ENCODE results near the gene C1orf21.
A peak's percentile ranks its signal among the peaks of the same experiment; 100 is the strongest.

C1orf21 gene

GRCh38 chr1:184471686-184472085, 84.9 kb downstream of the C1orf21 start:
- peak overlapping the region in 2 of 21 experiments; percentile 14 to 63 for H3K27ac ChIP-seq
- no peak overlapping the region for H3K4me3 ChIP-seq

GRCh38 chr1:184472136-184472535, 85.3 kb downstream of the C1orf21 start:
- Histone ChIP-seq H3K4me3 (no peak overlapping the region), H3K27ac (peak overlapping the region in 1 of 21 experiments; percentile 14)

- Histone ChIP-seq H3K27ac (no peak overlapping the region), H3K4me3 (no peak overlapping the region)
Measured at GRCh38 chr1:184473176-184473966, 86.5 kb downstream of the C1orf21 start.

GRCh38 chr1:184476187-184476586, 89.4 kb downstream of the C1orf21 start:
- no peak overlapping the region for H3K27ac ChIP-seq
- no peak overlapping the region for H3K4me3 ChIP-seq

GRCh38 chr1:184479435-184480167, 92.8 kb downstream of the C1orf21 start:
- Histone ChIP-seq H3K27ac (no peak overlapping the region), H3K4me3 (no peak overlapping the region)

- peak overlapping the region in 1 of 21 experiments; percentile 75 for H3K27ac ChIP-seq
Measured at GRCh38 chr1:184480736-184481135, 93.9 kb downstream of the C1orf21 start.

GRCh38 chr1:184482136-184482535, 95.3 kb downstream of the C1orf21 start:
- H3K27ac ChIP-seq: peak overlapping the region in 4 of 21 experiments; percentile 25 to 75 (median 46)
- H3K4me3 ChIP-seq: no peak overlapping the region

More at GRCh38 chr1:184480736-184481135, 93.9 kb downstream of the C1orf21 start:
- H3K4me3 ChIP-seq: no peak overlapping the region

GRCh38 chr1:184483101-184483683, 96.4 kb downstream of the C1orf21 start:
- H3K4me3 ChIP-seq: no peak overlapping the region

GRCh38 chr1:184485751-184486723, 99.2 kb downstream of the C1orf21 start:
- Histone ChIP-seq H3K4me3 (no peak overlapping the region), H3K27ac (peak overlapping the region in 12 of 21 experiments; percentile 6 to 75 (median 19))

More at GRCh38 chr1:184483101-184483683, 96.4 kb downstream of the C1orf21 start:
- peak overlapping the region in 6 of 21 experiments; percentile 9 to 75 (median 40) for H3K27ac ChIP-seq

GRCh38 chr1:184486761-184487445, 100.1 kb downstream of the C1orf21 start:
- Histone ChIP-seq H3K4me3 (no peak overlapping the region), H3K27ac (peak overlapping the region in 7 of 21 experiments; percentile 3 to 69 (median 23))

GRCh38 chr1:184487531-184488193, 100.8 kb downstream of the C1orf21 start:
- Histone ChIP-seq H3K4me3 (no peak overlapping the region), H3K27ac (peak overlapping the region in 3 of 21 experiments; percentile 10 to 69 (median 25))

GRCh38 chr1:184489908-184490307, 103.1 kb downstream of the C1orf21 start:
- H3K27ac ChIP-seq: peak overlapping the region in 1 of 21 experiments; percentile 21

GRCh38 chr1:184492536-184492935, 105.7 kb downstream of the C1orf21 start:
- Histone ChIP-seq H3K27ac (peak overlapping the region in 15 of 21 experiments; percentile 7 to 87 (median 67)), H3K4me3 (no peak overlapping the region)

More at GRCh38 chr1:184489908-184490307, 103.1 kb downstream of the C1orf21 start:
- no peak overlapping the region for H3K4me3 ChIP-seq

GRCh38 chr1:184493987-184494388, 107.2 kb downstream of the C1orf21 start:
- Histone ChIP-seq H3K4me3 (no peak overlapping the region), H3K27ac (no peak overlapping the region)

- no peak overlapping the region for H3K27ac ChIP-seq
Measured at GRCh38 chr1:184494929-184495328, 108.1 kb downstream of the C1orf21 start.

GRCh38 chr1:184497959-184498723, 111.3 kb downstream of the C1orf21 start:
- H3K27ac ChIP-seq: peak overlapping the region in 1 of 21 experiments; percentile 1

More at GRCh38 chr1:184494929-184495328, 108.1 kb downstream of the C1orf21 start:
- H3K4me3 ChIP-seq: no peak overlapping the region

GRCh38 chr1:184499616-184500015, 112.8 kb downstream of the C1orf21 start:
- no peak overlapping the region for H3K27ac ChIP-seq
- H3K4me3 ChIP-seq: no peak overlapping the region

More at GRCh38 chr1:184497959-184498723, 111.3 kb downstream of the C1orf21 start:
- H3K4me3 ChIP-seq: no peak overlapping the region
